Suprapubic skin (tissue), 4 donors: ENCODE results near the gene DRC3.

Experiments used
- CTCF ChIP-seq, 2 donors: fragments of 200-600 bp in 1 of 2; fragments of 450-650 bp in 1 of 2; sonication (generic) in 1 of 2; IDR thresholded peaks; one replicate each; pipeline ENCODE4 v1.5.1; 2016 to 2019; ENCODE audit warnings: antibody characterized with exemption in 2 of 2, mild to moderate bottlenecking in 1 of 2, moderate library complexity in 1 of 2
- EP300 ChIP-seq: sonication (generic); formaldehyde crosslinking; IDR thresholded peaks from one replicate; pipeline ENCODE4 v1.6.1; 2017; ENCODE audit warnings: antibody characterized with exemption
- POLR2A ChIP-seq, 2 donors: fragments of 450-650 bp; IDR thresholded peaks; one replicate each; pipeline ENCODE4 v1.6.1; 2017; ENCODE audit warnings: antibody characterized with exemption in 2 of 2, mild to moderate bottlenecking in 2 of 2, moderate library complexity in 2 of 2
- POLR2AphosphoS5 ChIP-seq, 3 donors: sonication (generic); formaldehyde crosslinking; IDR thresholded peaks; one replicate each; pipeline ENCODE4 v1.6.1; 2017; ENCODE audit warnings: antibody characterized with exemption in 3 of 3

- TF ChIP-seq CTCF (IDR thresholded peaks at IDR 0.05) (no peak), POLR2A (IDR thresholded peaks at IDR 0.05) (no peak), POLR2AphosphoS5 (IDR thresholded peaks at IDR 0.05) (no peak), EP300 (no peak)
Observed at GRCh38 chr17:17943281-17943984, 29.2 kb upstream of the DRC3 start.
